ENCODE results near the gene TIGD1.

Gene TIGD1

DNA sequence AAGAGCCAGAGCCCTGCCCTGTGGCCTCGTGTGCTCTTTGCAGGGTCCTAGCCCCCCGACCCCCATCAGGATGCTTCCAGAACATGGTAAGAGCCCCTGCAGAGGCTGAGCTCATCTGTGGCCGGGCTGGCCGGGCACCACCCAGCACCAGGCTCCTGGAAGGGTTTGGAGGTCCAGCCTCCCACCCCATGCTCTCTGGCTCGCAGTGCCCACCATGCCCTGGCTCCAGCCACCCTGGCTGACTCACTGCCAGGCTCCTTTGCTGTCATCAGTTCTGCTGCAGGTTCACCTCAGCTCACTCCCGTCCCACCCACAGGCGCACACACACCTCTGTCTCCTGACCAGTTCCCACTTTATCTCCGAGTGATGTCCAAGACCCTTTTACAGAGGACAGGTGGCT is 37.7 kb upstream of the TIGD1 start:
- TF ChIP-seq, protein P1, sequence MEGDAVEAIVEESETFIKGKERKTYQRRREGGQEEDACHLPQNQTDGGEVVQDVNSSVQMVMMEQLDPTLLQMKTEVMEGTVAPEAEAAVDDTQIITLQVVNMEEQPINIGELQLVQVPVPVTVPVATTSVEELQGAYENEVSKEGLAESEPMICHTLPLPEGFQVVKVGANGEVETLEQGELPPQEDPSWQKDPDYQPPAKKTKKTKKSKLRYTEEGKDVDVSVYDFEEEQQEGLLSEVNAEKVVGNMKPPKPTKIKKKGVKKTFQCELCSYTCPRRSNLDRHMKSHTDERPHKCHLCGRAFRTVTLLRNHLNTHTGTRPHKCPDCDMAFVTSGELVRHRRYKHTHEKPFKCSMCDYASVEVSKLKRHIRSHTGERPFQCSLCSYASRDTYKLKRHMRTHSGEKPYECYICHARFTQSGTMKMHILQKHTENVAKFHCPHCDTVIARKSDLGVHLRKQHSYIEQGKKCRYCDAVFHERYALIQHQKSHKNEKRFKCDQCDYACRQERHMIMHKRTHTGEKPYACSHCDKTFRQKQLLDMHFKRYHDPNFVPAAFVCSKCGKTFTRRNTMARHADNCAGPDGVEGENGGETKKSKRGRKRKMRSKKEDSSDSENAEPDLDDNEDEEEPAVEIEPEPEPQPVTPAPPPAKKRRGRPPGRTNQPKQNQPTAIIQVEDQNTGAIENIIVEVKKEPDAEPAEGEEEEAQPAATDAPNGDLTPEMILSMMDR (IDR thresholded peaks at IDR 0.05; ENCODE audit: low read length, missing control alignments): no peak
- H3K4me3 ChIP-seq (replicated peaks; ENCODE audit: low read depth, low read length): no peak overlapping the region

DNA sequence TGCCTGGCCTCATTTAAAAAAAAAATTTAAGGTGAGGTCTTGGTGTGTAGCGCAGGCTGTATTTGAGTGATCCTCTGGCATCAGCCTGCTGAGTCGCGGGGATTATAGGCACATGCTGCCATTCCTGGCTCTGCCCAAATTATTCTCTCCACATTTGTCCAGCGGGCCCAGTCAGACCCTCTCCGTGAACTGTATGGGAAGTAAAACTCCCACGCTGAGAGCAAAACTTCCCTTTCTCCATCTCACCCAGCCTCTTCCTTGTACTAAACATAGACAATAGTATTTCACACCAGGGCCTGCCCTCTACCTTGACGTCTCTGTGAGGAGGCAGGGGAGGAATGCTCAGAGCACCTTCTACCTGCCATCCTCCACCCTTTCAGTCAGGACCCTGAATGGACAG is 37.2 kb upstream of the TIGD1 start:
- TF ChIP-seq, protein P1 (IDR thresholded peaks at IDR 0.05; ENCODE audit: low read length, missing control alignments): no peak
- DNase-seq (ENCODE audit: low read depth): no peak
- H3K4me3 ChIP-seq (replicated peaks; ENCODE audit: low read depth, low read length): no peak overlapping the region

More for the DNA sequence above, 37.7 kb upstream of the TIGD1 start:
- DNase-seq (ENCODE audit: low read depth): no peak

DNA sequence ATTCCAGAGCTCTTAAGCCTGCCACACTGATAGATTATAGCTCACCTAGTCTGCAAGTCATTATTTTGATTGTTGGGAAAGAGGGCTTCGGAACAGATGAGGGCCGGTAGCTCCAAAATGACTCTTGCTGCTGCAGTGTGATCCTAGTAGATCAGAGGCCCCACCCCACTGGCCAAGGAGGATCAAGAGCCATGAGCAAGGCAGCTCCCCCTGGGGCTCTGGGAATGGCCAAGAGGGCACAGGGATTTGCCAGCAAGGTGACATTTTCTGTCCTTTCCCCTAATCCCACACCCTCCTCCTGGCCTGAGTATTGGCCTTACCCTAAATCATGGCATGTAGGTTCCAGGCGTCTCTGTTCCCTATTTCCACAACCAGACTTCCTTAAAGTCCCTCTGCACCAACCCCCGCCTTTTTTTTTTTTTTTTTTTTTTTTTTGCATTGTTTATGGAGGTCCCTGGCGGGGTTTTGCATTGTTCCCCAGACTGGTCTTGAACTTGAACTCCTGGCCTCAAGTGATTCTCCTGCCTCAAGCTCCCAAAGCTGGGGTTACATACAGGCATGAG is 36.7 kb upstream of the TIGD1 start:
- no peak overlapping the region for H3K4me3 ChIP-seq (replicated peaks; ENCODE audit: low read depth, low read length)
- no peak for DNase-seq (ENCODE audit: low read depth)
- TF ChIP-seq, protein P1 (IDR thresholded peaks at IDR 0.05; ENCODE audit: low read length, missing control alignments): no peak

DNA sequence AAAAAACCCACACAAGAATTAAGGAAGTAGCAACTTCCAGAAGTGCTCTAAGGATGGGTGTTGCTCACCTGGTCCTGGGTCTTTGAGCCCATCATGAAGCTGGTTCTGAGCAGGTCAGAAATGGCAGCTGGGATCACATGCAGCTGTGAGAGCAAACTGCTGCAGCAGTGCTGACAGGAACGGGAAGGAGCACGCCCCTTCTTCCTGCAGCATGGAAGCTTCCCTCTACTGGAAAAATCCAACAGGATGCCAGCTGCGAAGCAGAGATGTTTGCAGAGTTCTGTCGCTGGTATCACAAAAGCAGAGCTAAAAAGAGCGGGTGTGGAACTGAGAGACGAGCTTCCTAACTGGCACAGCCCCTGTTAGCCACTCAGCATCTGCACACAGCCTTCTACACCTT is 33.9 kb upstream of the TIGD1 start:
- TF ChIP-seq, protein P1 (IDR thresholded peaks at IDR 0.05; ENCODE audit: low read length, missing control alignments): no peak
- no peak for DNase-seq (ENCODE audit: low read depth)

DNA sequence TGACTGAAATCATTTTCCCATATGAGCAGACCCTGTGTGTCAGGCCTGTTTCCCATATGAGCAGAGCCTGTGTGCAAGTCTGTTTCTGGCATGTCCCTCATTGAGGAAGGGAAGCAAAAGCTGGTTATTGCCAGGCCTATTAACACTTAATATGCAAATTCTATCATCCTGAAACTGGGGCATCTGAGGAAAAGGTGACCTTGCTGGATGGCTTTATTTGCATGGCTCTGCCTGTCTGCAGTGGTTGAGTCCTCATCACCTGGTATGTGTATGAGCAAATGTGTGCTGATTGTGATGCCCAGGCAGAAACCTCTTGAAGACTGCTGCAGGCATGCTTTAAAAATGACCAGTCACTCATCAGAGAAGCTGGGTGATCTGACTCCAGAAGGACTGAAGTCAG is 31.4 kb upstream of the TIGD1 start:
- TF ChIP-seq, protein P1 (IDR thresholded peaks at IDR 0.05; ENCODE audit: low read length, missing control alignments): no peak
- no peak for DNase-seq (ENCODE audit: low read depth)
- H3K4me3 ChIP-seq (replicated peaks; ENCODE audit: low read depth, low read length): no peak overlapping the region

More for the DNA sequence above, 33.9 kb upstream of the TIGD1 start:
- H3K4me3 ChIP-seq (replicated peaks; ENCODE audit: low read depth, low read length): no peak overlapping the region

DNA sequence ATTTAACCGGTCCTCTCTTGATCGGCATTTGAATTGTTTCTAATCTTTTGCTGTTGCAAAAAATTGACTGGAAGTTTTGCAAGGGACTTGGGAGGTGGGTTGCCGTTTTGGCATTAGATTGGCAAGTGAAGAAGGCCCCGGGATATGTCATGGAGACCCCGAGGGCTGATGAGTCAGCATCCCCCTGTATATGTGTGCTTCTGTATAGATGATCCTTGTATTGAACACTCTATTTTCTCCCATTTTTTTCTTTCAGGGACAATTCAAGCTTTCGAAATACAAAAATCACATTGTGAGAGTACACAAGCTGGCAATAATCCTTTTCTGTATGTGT is 30.3 kb upstream of the TIGD1 start:
- TF ChIP-seq, protein P1 (IDR thresholded peaks at IDR 0.05; ENCODE audit: low read length, missing control alignments): no peak
- H3K4me3 ChIP-seq (replicated peaks; ENCODE audit: low read depth, low read length): no peak overlapping the region
- DNase-seq (ENCODE audit: low read depth): no peak

DNA sequence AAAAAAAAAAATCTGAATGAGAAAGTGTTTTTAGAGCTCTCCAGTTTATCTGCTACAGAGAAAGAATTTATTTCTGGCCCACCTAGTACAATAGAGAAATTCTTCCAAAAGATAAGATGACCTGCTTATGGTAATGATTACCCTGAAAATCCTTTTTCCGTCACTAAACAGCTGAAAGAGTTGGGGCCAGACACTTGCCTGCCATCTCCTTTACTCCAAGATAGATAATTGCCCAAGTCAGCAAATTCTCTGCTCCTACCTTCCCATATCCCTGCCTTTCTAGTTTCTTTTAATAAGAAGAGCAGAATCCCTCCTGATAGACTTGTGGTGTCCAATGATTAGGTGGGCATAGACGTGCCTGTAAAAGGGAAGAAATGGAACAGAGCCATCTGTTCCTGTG is 28.3 kb upstream of the TIGD1 start:
- TF ChIP-seq, protein P1 (IDR thresholded peaks at IDR 0.05; ENCODE audit: low read length, missing control alignments): no peak
- DNase-seq (ENCODE audit: low read depth): no peak
- H3K4me3 ChIP-seq (replicated peaks; ENCODE audit: low read depth, low read length): no peak overlapping the region
